Loucy (cell line): ENCODE results near the gene GIT2.

Experiments used
- CTCF ChIP-seq: fragments of 200-600 bp; sonication (generic); conservative IDR thresholded peaks from 2 replicates; pipeline ENCODE4 v1.5.1; 2014; ENCODE audit warnings: mild to moderate bottlenecking, antibody characterized with exemption, low read length
- EZH2phosphoT487 ChIP-seq: fragments of 200-600 bp; IDR thresholded peaks from 2 replicates; pipeline ENCODE4 v1.6.1; 2018; ENCODE audit warnings: antibody characterized with exemption, mild to moderate bottlenecking, moderate library complexity, borderline replicate concordance

GRCh38 chr12:109930028-109930800 lies 66.0 kb downstream of the GIT2 start:
- no peak for TF ChIP-seq CTCF
- no peak for TF ChIP-seq EZH2phosphoT487
